Measurements from ENCODE around the gene ACSS2.

The ACSS2 gene

GRCh38 chr20:34916774-34917354 is 40.5 kb downstream of the ACSS2 start:
- DNase-seq = no peak

GRCh38 chr20:34920055-34920454 is 43.6 kb downstream of the ACSS2 start:
- no peak for DNase-seq

DNA sequence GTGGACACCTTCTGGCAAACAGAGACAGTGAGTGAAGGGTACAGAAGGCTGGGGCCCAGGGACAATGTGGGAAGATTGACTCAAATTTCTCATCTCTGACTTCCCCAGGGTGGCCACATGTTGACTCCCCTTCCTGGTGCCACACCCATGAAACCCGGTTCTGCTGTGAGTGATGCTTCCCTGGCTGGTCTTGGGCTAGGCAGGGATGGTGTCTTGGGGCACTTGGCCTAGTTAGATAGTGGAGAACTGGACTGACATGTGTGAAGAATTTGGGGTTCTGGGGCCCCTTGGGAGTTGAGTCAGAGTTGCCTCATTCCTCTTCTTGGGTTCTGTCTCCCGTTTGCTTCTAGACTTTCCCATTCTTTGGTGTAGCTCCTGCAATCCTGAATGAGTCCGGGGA is 45.0 kb downstream of the ACSS2 start:
- DNase-seq = no peak

DNA sequence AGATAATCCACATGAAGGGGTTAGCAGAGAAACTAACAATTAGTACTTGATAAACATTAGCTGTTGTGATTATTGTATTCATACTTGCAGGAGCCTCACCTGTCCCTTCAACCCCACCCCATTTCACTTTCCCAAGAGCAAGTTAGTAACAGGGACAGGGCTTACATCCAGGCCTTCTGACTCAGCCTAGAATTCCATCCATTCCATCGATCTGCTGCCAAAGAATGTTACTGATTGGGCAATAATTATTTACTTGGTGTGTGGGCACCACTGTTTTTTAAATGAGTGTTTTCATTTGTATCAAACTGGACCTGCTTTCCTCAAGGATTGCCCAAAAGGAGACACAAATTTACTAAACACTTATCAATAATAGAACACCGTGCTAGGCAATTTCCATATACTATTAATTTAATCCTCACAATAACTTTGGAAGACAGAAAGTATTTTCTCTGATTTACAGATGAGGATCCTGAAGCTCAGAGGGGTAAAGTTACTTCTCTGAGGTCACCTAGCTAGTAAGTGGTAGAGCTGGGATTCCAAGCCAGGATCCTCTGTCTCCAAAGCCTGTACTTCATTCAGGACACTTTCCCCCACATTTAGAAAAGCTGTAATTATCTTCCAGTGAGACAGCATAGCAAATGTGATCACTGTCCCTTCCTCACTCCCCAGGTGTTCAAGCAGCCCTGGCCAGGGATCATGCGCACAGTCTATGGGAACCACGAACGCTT is 46.4 kb downstream of the ACSS2 start:
- DNase-seq = no peak

DNA sequence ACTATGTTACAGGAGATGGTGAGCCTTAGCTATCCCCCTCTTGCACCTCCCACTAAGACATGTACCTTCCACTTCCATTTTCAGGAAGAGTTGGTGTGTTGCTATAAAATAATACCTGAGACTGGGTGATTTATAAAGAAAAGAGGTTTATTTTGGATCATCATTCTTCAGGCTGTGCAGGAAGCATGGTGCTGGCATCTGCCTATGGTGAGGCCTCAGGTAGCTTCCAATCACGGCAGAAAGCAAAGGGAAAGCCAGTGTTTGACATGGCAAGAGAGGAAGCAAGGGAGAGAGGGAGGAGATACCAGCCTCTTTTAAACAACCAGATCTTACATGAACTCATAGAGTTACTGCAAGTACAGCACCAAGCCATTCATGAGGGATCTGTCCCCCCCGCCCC is 47.0 kb downstream of the ACSS2 start:
- DNase-seq = no peak

GRCh38 chr20:34925341-34925740 is 48.9 kb downstream of the ACSS2 start:
- no peak for DNase-seq

DNA sequence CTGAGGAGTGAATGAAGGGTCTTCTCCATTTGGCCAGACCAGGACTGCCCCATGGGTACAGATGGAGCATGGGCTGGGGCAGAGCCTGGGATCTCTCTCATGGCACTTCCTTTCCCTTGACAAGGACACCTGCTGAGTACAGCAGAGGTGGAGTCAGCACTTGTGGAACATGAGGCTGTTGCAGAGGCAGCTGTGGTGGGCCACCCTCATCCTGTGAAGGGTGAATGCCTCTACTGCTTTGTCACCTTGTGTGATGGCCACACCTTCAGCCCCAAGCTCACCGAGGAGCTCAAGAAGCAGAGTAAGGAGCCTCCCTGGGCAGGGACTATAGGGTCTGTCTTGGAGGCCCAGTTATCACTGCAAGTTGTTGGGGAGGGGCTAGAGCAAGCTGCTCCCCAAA is 49.6 kb downstream of the ACSS2 start:
- DNase-seq = no peak

- DNase-seq = no peak
Measured at GRCh38 chr20:34926581-34926980, 50.2 kb downstream of the ACSS2 start.

DNA sequence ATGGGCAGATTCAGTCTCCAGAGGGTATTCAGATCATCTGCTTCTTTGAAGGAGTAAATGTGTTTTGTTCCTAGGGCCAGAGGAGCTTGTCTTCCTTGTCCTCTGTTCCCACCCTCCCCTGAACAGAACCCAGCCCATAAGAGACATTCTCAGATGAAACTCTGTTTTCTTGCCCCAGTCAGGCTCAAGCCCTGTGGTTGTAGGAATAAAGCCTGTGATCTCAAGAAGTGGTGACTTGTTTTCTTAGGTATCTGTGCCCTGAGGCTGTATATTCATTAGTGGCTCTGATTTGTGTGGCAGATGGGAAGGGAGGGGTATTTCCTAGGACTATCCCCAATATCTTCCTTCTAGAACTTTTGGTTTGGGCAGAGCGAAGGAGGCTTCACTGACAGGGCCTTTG is 51.3 kb downstream of the ACSS2 start:
- no peak for DNase-seq

- no peak for DNase-seq
Measured at GRCh38 chr20:34928411-34928810, 52.0 kb downstream of the ACSS2 start.

DNA sequence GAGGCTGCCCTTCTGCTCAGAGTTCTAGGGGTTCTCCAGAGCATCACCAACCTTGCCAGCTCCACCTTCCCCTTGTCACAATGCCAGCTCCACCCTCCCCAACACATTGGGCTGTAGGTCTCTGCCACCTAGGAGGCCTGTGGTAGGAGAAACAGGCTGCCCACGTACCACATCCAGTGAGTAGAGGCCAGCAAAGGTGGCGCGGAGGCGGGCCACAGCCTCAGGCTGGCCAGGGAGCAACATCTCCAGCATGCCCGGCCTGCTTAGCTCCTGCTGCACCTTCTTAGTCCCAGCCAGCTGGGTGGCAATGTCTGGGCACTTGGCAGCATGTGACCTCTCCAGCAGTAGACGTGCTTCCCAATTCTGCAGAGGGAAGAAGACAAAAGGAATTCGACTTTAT is 55.4 kb downstream of the ACSS2 start:
- DNase-seq = no peak

DNA sequence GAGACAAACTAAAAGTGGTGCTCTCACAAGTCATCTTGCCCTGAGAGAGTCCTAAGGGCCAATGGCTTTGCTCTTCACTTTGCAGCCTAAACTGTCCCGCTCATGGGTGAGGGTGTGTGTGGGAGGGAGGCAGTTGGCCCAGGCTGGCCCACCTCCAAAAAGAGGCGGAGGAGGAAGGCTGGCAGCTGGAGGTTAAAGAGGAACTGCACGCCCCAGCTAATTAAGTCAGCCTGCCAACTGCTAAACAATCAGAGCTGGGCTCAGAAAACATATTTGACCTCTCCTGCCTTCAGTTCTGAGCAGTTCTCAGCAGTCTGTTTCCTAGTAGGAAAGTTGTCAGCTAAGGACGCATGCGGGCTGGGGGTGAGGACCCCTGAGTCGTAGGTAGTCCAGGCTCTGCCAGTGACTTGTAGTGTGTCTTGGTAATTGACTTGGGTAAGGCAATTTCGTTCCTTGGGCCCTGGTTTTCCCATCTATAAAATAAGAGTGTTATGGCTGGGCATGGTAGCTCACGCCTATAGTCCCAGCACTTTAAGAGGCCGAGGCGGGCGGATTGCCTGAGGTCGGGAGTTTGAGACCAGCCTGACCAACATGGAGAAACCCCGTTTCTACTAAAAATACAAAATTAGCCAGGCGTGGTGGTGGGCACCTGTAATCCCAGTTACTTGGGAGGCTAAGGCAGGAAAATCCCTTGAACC is 62.2 kb downstream of the ACSS2 start:
- DNase-seq = no peak

- no peak for DNase-seq
Measured at GRCh38 chr20:34940081-34940481, 63.7 kb downstream of the ACSS2 start.

- DNase-seq = no peak
Measured at GRCh38 chr20:34941226-34941625, 64.8 kb downstream of the ACSS2 start.

GRCh38 chr20:34942301-34942700 is 65.9 kb downstream of the ACSS2 start:
- DNase-seq = no peak

DNA sequence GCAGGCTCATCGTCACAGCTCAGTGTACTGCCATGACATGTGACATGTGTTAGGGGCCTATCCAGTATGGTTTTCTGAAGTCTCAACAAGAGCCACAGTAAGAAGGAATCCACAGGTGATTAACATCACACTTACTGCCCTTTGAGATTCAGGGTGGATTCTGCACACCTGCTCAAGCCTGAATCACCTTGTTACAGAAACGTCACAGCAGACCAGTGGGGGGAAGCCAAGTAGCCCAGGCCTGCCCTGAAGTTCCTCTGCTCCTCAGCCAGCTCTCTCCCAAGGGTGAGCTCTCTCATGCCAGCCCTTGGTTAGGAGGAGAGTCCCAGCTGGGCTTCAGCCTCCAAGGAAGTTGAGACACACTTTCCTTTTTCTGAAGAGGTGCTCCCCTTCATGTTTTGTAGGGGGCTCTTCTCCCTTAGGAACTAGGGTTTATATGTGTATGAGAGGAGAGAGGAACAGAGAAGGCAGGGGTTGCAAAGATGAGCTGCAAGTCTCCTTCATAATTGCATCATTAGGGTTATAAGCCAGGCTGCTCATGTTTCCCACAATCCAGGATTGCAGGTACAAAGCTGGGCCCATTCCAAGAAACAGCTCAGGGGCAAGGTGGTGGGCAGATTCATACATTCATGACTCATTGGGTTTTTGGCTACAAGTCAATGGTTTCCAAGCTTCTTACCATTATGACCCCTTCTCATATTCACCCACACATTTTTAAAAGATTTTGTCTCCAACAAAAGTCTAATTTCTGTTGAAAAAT is 67.6 kb downstream of the ACSS2 start:
- DNase-seq = no peak

DNA sequence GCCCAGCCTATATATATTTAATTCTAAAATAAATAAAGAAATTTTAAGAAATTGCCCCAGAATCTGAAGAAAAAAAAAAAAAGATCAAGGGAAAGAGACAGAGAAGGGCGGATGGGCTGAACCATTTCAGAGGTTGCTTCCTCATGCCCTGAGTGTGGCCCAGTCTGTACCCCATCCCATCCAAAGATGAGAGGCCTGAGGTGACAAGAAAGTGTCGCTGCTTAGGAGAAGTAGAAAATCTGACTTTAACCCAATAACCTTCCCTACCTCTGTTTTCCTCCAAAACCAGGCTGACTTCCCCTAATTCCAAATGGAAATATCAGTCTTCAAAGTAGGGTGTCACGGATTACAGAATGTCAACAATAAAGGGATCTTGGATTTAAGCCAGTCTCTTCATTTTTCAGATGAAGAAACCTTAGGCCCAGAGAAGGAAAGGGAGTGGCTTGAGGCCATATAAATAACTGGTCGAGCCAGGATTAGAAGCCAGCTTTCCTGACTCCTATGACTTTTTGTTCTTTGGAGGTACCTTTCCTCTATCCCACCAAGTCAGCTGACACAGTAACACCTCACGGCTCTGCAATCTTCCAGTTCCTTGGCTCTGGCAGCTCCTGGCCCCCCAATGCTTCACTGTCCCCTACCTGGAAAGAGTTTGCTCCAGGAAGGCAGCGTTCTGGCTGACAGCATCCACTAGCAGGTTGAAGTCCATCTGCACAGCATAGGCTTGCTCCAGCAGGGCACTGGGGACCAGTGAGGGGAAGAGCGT is 69.1 kb downstream of the ACSS2 start:
- DNase-seq = no peak

GRCh38 chr20:34946661-34947060 is 70.2 kb downstream of the ACSS2 start:
- no peak for DNase-seq

- no peak for DNase-seq
Measured at GRCh38 chr20:34947336-34947735, 70.9 kb downstream of the ACSS2 start.

DNA sequence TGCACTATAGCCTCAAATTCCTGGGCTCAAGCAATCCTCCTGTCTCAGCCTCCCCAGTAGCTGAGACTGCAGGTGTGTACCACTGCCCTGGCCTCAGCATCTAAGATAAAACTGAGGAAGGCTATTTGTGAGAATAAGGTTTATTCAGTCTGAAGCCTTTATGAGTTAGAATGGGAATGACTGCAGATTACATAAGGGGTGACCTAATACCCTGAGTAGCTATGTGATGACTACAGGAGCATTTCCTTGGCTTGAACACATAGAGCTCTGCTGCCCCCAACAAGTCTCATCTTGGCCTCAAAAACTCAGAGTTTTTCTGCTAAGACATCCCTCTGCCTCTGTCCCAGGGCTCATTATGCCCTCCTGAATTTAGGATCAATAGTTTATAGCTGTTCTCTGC is 71.6 kb downstream of the ACSS2 start:
- no peak for DNase-seq

DNA sequence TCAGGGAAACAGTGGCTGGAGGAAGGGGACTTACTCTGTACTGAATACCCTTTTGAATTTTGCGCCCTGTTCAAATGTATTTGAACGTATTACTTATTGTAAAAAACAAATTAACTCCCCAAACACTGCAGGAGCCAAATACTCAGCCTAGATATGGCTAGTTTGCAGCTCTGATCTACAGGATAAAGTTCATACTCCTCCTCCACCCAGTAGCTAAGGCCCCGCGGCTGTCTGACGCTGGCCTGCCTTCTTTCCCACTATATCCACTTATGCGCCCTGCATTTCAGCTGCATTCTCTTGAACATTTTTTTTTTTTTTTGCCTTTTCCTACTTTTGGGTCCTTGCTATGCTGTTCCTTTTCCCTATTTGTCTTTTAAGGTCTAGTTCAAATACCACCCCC is 72.7 kb downstream of the ACSS2 start:
- no peak for DNase-seq

GRCh38 chr20:34951252-34951651 is 74.8 kb downstream of the ACSS2 start:
- no peak for DNase-seq

DNA sequence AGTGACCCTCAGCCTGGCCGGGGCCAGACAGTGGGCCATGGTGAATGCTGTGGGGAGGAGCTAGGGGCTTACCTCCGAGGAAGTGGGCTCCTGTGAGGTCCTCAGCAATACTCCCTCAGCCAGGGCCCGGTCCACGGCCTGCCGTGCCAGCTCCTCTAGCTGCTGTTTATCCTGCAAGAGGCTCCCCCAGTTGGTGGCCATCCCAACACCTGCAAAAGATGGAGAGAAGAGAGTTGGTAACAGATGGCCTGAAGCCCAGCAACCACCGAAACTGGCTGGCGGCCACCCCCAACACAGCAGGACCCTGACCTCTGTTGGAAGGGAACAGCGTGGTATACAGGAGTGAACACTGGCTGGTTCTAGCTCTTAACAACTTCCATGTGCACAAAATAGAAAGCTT is 75.2 kb downstream of the ACSS2 start:
- DNase-seq = no peak

Measured in DMS53 (cell line).